ENCODE data around the gene SPARCL1. TPM values are rescaled to one million over a fixed set of nuclear protein-coding genes. Genes with fewer than 3 reads are reported as not detected.
"Not testable (repeated sequence)": the region's sequence is repeated elsewhere in the genome, so short reads cannot be mapped to it uniquely, and the experiment has no call there.

SPARCL1 gene, protein sequence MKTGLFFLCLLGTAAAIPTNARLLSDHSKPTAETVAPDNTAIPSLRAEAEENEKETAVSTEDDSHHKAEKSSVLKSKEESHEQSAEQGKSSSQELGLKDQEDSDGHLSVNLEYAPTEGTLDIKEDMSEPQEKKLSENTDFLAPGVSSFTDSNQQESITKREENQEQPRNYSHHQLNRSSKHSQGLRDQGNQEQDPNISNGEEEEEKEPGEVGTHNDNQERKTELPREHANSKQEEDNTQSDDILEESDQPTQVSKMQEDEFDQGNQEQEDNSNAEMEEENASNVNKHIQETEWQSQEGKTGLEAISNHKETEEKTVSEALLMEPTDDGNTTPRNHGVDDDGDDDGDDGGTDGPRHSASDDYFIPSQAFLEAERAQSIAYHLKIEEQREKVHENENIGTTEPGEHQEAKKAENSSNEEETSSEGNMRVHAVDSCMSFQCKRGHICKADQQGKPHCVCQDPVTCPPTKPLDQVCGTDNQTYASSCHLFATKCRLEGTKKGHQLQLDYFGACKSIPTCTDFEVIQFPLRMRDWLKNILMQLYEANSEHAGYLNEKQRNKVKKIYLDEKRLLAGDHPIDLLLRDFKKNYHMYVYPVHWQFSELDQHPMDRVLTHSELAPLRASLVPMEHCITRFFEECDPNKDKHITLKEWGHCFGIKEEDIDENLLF
- not detected in 2 replicates for total RNA-seq (2014; rRNA removed; shearing (Covaris generic))

DNA sequence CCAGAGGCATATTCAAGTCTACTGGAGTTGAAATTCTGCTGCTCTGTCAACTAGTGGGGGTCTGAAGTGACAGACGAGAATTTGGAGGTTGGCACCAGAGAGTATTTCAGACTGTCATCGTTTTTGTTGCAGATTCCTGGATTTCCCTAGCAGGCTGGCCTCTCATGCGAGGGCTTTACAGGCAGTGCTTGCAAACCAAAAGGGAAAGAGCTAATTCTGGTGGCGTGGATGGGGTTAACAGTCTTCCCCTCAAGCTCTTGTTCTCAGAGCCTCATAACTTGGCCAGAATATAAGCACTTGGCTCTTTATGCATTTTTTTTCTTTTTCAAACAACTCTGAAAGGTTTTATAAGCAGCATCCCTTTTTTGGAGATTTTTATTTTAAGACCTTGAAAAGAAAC lies at the start of gene SPARCL1:
Gene SPARCL1 (minus strand): TSS at position 190 of the 400 bp plus-strand sequence. CDS start 29,802 bp downstream, outside the sequence.
- no peak for DNase-seq (ENCODE audit: low spot score)

DNA sequence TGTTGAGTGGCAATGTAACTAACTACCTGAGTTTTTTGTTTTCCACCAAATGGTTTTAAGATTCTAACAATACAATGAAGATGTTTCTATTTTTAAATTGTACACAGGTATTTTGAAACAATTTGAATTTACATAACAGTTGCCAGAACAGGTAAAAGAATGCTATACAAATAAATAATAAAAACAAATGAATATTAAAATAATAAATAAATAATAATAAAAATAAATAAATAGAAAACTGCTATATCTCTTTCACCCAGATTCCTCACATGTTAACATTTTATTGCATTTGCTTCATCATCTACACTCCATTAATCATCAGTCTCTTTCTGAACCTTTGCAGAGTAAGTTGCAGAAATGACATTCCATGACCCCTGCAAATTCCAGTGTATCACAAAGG lies 46.8 kb upstream of the SPARCL1 start:
- DNase-seq (ENCODE audit: low spot score), result no peak

DNA sequence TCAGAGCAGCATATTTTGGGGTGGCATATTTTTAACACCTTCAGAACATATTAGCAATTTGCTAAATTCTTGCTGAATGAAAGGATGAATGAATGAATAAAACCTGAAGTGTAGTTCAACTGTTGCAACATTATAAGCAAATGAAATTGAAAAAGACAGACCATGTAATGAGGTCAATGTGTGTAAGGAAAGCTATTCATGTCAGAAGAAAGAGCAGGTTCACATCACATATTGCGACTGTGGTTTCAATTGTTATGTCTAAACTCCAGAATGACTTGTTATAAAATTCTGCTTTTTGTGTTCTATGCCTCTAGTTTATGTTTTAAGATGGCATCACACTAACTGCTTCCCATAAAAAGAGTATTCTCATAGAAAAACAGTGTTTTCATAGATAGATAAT lies 46.2 kb upstream of the SPARCL1 start:
- no peak for DNase-seq (ENCODE audit: low spot score)

DNA sequence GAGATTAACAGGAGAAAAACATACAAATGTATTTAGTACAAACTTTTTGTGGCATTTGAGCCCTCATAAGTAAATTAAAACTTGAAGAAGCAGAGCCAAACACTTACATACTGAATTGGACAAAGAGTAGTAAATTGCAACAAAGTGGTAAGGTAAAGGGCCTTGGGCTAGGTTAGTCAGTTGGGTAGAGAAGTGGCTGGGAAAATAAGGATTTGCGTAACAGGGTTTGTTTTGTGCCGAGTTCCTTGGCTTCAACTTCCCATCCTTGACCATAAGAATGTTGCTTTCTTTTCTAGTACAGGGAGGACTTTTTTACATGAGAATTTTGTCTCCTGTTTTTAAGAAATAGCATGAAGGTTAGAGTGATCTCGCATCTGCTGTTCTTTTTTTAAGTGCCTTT lies 45.8 kb upstream of the SPARCL1 start:
- DNase-seq (ENCODE audit: low spot score), result no peak

DNA sequence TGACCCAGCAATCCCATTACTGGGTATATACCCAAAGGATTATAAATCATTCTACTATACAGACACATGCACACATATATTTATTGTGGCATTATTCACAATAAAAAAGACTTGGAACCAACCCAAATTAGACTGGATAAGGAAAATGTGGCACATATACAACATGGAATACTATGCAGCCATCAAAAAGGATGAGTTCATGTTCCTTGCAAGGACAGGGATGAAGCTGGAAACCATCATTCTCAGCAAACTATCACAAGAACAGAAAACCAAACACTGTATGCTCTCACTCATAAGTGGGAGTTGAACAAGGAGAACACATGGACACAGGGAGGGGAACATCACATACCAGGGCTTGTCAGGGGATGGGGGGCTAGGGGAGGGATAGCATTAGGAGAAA lies 45.2 kb upstream of the SPARCL1 start:
- not testable (repeated sequence) for DNase-seq (ENCODE audit: low spot score)

DNA sequence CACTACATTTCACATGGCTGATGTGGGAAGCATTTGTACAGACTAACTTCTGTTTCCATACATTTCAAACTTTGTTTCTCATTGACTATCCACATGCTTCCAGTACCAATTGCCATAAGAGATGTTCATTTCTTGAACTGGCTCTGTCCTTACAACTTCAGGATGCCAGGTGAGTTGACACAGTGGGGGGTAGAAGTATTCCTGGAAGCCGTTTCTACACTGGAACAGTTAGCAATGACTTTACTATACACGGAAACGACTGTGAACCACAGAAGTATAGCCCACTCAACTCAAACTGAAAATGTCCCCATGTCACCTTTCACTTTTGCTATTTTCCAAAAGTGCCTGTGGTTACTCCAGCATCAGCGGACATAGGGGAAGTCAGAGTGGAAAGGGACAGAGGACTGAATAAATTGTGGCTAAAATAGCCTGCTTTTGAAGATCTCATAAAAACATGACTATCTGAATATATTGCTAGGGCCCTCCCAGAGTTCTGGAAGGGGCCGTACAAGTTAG lies 41.2 kb upstream of the SPARCL1 start:
- no peak for DNase-seq (ENCODE audit: low spot score)

DNA sequence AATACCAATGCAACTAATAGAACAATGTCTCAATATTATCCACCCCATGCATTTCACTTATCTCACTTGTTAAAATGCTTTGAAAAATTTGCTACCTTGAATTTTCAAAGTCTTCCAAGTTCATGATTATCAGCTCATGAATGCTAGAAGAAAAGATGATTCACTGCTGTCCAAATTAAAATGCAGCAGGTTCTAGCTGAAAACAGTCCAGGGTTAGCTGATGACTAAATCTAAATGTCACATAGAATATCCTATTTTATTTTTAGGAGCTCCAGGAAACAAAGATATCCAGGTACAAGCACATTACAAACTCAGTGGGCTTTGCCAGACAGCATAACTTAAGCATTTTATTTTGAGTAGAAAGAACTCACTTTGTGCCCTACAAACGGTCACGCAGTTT lies 38.0 kb upstream of the SPARCL1 start:
- DNase-seq (ENCODE audit: low spot score), result no peak

DNA sequence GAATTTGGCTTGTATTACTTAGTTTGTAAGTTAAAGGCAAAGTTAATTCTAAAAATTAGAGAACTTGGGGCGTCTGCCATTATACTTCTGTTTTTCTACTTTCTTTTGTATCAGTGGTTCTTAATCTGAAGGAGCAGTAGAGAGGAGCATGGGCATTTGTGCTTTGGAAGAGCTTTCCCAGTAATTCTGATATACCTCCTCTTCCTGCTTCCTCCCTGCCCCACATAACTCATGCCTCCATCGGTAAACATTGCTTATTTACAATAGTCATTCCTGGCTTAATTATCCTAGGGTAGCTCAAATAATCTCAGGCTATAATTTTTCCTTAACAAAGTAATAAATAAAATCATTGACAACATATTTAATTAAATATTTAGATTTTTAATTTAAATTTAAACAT lies 37.1 kb upstream of the SPARCL1 start:
- peak; percentile 23 for DNase-seq (ENCODE audit: low spot score)

DNA sequence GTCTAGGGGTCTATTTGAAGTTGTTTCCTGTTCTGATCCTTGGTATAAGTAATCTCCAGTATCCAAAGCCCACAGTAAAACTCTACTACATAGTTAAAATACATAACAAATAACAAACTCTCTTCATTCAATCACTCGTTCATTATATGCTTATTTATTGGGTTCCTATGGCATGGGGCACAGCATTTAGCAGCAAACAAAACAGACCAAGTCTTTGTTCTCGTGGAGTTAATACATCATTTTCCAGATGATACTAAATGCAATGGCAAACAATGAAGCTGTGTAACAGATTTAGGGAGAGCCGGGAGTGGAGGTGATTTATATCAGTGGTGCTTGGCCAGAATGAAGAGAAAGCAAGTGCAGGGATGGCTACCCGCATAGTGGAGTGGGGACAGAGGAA lies 36.6 kb upstream of the SPARCL1 start:
- DNase-seq (ENCODE audit: low spot score), result peak; percentile 7

DNA sequence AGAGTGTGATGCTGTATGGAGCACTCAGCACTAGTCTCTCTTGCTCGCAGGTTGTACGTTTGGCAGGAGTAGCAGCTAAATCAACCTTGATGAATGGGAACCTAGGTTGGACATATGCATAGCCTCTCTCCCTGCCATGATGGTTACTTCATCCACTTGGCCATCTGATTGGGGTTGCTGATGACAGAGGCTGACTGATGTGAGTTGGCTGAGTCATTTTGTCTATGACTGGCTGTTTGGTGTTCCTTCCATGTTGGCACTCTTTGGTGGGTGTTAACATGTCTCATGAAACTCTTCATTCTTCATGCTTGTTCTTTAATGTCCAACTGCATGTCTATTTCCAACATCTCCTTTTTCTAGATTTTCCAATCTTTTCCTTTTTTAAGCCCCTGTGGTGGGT lies 31.6 kb upstream of the SPARCL1 start:
- DNase-seq (ENCODE audit: low spot score), result no peak

DNA sequence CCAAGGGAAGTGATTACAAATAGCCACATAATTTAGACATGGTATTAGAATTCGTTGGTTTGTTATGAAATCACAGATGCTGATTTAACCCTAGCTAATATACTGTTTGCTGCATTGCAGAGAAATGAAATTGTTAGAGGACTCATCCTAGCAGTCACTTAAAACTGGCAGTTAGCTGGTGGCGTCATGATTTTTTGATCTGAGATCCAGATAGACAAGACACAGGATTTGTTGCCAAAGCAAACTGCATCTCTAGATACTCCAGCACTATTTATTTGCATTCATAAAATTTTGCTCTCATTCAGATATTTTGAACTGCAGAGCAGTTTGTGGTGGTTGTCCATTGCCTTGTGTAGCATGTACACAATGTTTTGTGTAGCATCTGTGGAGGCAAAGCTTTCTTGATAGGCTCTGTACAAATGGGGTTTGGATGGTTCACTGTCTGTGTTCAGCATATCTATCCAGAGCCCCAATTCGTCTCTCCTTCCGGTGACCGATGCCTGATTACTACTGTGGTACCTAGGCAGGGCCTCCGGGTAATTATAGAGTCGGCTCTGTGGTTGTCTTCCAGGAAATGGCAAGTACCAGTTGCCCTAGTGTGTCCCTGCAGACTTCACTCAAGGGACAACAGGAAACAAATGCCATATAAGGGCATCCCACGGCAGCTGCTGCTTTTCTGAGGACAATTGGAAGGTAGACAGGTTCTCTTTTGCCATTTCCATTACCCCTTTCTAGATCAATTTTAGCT lies 30.1 kb upstream of the SPARCL1 start:
- DNase-seq (ENCODE audit: low spot score), result peak; percentile 22

DNA sequence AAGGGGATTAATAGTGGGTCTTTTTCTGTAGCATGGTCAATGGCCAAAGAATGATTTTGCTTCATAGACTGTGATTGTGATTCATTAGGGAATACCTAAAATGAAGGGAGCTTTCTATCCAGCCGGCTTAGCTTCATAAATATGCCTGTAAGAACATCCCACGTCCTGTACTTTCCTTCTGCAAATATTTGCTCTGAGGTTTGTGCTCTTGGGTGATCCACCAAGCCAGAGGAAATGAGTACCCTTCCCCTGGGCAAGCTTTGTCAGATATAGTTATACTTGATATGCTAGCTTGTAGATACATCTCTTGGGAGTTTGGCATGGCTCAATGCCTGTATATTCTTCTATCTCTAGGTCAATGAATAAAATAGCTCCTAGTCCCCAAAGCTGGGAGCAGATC lies 28.2 kb upstream of the SPARCL1 start:
- DNase-seq (ENCODE audit: low spot score), result no peak

DNA sequence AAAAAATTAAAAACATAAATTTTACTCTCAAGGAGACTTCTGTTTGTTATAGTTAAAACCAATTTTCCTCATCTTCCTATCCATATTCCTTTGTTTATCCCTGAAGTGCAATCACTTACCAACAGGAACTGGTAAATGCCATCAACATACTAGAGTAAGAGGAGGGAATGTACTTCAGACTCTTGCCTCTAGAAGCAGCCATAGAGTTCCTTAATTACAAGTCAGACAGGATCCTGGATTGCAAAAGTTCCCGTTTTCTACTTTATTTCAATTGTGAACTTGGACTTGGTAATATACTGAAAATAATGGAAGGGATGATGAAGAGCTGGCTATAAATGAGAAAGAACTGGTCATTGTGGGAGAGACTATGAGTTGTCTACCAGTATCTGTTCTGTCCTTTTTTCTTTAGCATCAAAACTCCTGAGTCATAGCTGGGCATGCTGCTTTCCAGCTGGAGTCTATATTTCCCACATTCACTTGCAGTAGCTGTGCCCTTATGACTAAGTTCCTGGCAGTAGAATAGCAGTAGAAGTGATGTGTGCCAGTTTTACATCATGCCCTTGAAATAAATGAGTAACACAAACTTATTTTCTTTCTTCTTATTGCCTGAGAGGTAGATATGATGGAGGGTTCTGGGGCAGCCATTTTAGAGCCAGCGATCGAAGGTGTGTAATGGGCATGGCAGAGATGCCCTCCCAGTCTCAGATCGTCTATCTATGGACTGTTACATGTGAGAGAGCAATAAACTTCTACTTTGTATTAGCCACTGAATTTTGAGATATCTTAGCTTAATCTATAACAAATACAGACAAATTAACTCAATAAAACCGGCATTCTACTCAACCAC lies 26.8 kb upstream of the SPARCL1 start:
- peak; percentile 16 for DNase-seq (ENCODE audit: low spot score)

DNA sequence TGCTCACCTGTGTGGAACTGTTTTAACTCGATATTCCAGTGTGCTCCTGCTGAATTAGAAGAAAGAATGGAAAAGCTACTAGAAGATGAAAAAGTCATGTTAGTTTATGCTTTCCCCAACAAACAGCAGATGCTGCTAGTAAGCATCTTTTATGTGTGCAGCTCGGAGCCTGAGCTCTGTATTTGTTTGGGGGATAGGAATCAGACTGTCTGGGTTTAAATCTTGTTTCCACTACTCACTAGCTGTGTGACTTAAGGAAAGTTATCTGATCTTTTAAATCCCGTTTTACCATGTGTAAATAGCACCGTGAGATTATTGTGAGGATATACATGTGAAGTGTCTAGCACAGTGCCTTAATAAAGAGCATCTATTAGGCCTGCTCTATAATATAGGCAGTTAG lies 24.0 kb upstream of the SPARCL1 start:
- DNase-seq (ENCODE audit: low spot score), result no peak

DNA sequence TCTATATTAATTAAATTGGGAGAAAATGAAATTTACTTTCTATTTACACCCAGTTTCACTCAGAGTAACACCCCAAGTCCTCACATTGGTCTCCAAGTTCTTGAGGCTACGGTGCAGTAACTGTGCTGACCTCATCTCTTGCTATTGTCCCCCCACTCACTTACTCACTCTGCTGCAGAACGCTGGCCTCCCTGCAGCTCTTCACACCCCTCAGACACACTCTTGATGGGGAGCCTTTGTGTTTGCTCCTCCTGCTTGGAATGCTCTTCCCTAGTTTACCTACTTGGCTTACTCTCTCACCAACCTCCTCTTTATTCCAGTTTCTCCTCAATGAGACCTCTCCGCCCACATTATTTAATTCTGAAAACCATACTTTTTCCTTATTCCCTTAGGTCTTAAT lies 22.2 kb upstream of the SPARCL1 start:
- DNase-seq (ENCODE audit: low spot score), result no peak

DNA sequence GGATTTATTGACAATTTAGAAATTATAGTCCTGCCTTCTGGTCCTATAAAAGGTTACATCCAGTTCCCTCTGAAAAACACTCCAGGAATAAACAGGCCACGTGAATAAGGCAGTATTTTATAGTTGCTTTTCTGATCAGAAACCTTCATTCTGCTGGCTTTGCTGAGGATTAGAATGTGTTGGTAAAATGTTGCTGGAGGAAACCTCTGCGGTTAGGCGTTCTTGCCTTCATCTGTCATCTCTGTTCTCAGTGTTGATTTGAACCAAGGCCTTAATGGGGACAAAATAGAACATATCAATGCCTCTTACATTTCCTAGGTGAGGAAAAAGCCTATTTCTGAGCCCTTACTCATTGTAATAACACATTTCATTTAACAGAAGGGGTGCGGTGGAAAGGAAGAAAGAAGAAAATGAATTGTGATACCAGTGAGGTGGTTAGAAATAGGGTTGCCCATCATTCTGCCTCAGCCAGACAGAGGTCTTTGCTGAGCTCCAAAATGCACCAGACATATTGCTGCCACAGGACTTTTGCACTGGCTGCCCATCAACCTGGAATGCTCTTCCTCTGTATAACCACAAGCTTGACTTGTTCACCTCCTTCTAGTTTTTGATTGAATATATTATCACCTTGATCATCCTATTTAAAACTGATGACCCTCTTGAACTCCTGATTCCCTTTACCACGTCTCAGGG lies 18.0 kb upstream of the SPARCL1 start:
- no peak for DNase-seq (ENCODE audit: low spot score)

DNA sequence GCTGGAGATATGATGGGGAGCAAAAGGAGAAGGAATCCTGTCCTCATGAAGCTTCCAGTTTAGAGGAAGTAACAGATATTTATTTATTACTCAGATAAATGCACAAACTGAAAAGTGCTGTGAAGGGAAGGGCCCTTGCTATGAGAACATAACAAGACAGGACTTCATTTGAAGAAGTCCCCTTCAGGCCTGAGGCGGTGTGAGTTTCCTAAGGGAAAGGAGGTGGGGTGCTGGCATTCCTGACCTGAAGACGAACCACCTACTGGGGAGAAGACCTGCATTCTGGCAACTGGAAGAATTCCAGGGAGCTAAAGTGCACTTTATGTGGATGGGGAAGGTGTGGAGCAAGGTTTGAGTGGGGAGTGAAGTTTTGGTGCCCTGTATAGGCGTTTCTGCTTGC lies 15.9 kb upstream of the SPARCL1 start:
- DNase-seq (ENCODE audit: low spot score), result no peak

DNA sequence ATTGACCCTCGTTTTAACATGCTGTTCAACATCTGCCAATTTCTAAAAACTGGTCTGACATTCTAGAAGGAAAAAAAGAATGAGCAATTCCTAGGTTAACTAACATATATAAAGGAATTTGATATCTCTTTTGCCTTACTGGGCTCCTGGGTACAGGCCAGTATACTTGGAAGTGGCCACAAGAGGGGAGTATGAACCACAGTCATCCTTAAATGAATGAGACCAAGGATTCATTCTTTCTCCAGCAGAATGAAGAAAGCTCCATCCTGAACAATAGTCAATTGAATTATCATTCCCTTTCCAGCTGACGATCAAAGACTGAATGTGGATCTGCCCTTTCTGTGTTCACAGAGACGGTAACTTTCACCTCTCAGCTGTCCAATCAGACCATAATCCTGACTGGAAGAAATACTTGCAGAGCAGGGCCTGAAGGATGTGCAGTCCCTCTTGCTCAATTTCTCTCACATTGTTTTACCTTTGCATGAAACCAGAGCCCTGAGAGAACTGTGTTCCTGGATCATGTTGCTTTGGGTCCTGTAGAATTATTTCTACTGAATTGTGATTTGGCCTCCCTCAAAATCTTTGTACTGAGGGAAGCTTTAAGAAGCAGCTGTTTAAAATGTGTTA lies 14.8 kb upstream of the SPARCL1 start:
- DNase-seq (ENCODE audit: low spot score), result peak; percentile 74

DNA sequence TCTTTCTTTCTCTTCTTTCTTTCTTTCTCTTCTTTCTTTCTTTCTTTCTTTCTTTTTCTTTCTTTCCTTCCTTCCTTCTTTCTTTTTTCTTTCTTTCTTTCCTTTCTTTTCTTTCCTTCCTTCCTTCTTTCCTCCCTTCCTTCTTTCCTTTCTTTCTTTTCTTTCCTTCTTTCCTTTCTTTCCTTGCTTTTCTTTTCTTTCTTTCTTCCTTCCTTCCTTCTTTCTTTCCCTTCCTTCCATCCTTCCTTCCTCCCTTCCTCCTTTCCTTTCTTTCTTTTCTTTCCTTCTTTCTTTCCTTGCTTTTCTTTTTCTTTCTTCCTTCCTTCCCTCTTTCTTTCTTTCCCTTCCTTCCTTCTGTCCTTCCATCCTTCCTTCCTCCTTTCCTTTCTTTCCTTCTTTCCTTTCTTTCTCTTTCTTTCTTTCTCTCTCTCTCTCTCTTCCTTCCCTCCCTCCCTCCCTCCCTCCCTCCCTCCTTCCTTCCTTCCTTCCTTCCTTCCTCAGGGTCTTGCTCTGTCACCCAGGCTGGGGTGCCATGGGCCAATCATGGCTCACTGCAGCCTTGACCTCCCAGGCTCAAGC lies 13.6 kb upstream of the SPARCL1 start:
- no peak for DNase-seq (ENCODE audit: low spot score)

All from HT-29 (cell line).